Cortex of kidney (tissue), 1 donor: ENCODE results near the gene VASP.

ENCODE experiments used
- DNase-seq: peaks from one replicate; lab custom pipeline; 2025; lab: John Stamatoyannopoulos, UW

Gene VASP

GRCh38 chr19:45515081-45515624, 7.9 kb downstream of the VASP start:
- no peak for DNase-seq

- no peak for DNase-seq
These were observed 8.6 kb downstream of the VASP start for GRCh38 chr19:45515807-45516401.

- DNase-seq = no peak
These were observed 10.0 kb downstream of the VASP start for GRCh38 chr19:45517238-45517637.

- no peak for DNase-seq
These were observed 10.6 kb downstream of the VASP start for GRCh38 chr19:45517641-45518468.

GRCh38 chr19:45518469-45518826, 11.2 kb downstream of the VASP start:
- DNase-seq = no peak

- DNase-seq = no peak
These were observed 15.0 kb downstream of the VASP start for GRCh38 chr19:45522010-45522941.

GRCh38 chr19:45523642-45524256, 16.5 kb downstream of the VASP start:
- DNase-seq = no peak

GRCh38 chr19:45524575-45525129, 17.4 kb downstream of the VASP start:
- no peak for DNase-seq

- no peak for DNase-seq
These were observed 18.9 kb downstream of the VASP start for GRCh38 chr19:45526143-45526542.

GRCh38 chr19:45526971-45527370, 19.7 kb downstream of the VASP start:
- no peak for DNase-seq

GRCh38 chr19:45527731-45528130, 20.5 kb downstream of the VASP start:
- DNase-seq = no peak

GRCh38 chr19:45528149-45528743, 21.0 kb downstream of the VASP start:
- DNase-seq = no peak

GRCh38 chr19:45528744-45529419, 21.6 kb downstream of the VASP start:
- no peak for DNase-seq

GRCh38 chr19:45529420-45529785, 22.1 kb downstream of the VASP start:
- no peak for DNase-seq

GRCh38 chr19:45531349-45531748, 24.1 kb downstream of the VASP start:
- DNase-seq = no peak

- no peak for DNase-seq
These were observed 32.2 kb downstream of the VASP start for GRCh38 chr19:45539459-45539858.

GRCh38 chr19:45542234-45542668, 35.0 kb downstream of the VASP start:
- DNase-seq = no peak

- DNase-seq = no peak
These were observed 40.0 kb downstream of the VASP start for GRCh38 chr19:45547211-45547770.

- DNase-seq = no peak
These were observed 40.8 kb downstream of the VASP start for GRCh38 chr19:45547965-45548609.

GRCh38 chr19:45553464-45553863, 46.2 kb downstream of the VASP start:
- no peak for DNase-seq
